CD14-positive monocyte (primary cell): ENCODE data around the gene STXBP5. TPM values are rescaled to one million over a fixed set of nuclear protein-coding genes. Genes with fewer than 3 reads are reported as not detected.

Experiments used
- DNase-seq, 3 donors: peaks; one replicate each; pipeline ENCODE4 v3.0.0-alpha.2; 2011 to 2022
- H2AFZ ChIP-seq: 2 replicates; pipeline ENCODE4 v1.6.0; 2012; ENCODE audit warnings: mild to moderate bottlenecking, low read depth, low read length, inconsistent platforms; ENCODE audit not compliant: insufficient read depth, poor library complexity, severe bottlenecking
- H3K27ac ChIP-seq, 2 donors: 1 replicate in 1 of 2; 2 replicates in 1 of 2; pipeline ENCODE4 v1.5.1; 2012 to 2013; ENCODE audit warnings: low read length in 2 of 2, control low read depth in 1 of 2, inconsistent platforms in 1 of 2, low read depth in 1 of 2, mild to moderate bottlenecking in 1 of 2
- H3K27me3 ChIP-seq, 2 donors: one replicate each; pipeline versions ENCODE4 v1.6.0 to v1.6.1; 2011 to 2013; ENCODE audit warnings: low read length in 2 of 2; ENCODE audit not compliant: control insufficient read depth in 2 of 2, insufficient read depth in 2 of 2
- H3K36me3 ChIP-seq, 2 donors: replicated peaks in 1 of 2; 1 replicate in 1 of 2; 2 replicates in 1 of 2; pipeline versions ENCODE4 v1.5.1 to v1.6.1; 2012 to 2013; ENCODE audit warnings: low read length in 2 of 2, control low read depth in 1 of 2, inconsistent platforms in 1 of 2, mild to moderate bottlenecking in 1 of 2; ENCODE audit not compliant: insufficient read depth in 2 of 2, control insufficient read depth in 1 of 2
- H3K4me1 ChIP-seq, 2 donors: 1 replicate in 1 of 2; 2 replicates in 1 of 2; pipeline versions ENCODE4 v1.5.1 to v1.6.1; 2012 to 2013; ENCODE audit warnings: low read length in 2 of 2, control low read depth in 1 of 2, inconsistent platforms in 1 of 2, mild to moderate bottlenecking in 1 of 2, moderate library complexity in 1 of 2; ENCODE audit not compliant: insufficient read depth in 2 of 2, control insufficient read depth in 1 of 2
- H3K4me2 ChIP-seq: replicated peaks from 2 replicates; pipeline ENCODE3; 2012; ENCODE audit warnings: low read length, moderate library complexity, mild to moderate bottlenecking; ENCODE audit not compliant: poor library complexity, severe bottlenecking; ENCODE audit errors: extremely low read depth
- H3K4me3 ChIP-seq, 3 experiments: fragments of 200-600 bp in 1 of 3; sonication (generic) in 1 of 3; replicated peaks in 1 of 3; 1 replicate in 2 of 3; 2 replicates in 1 of 3; pipeline ENCODE4 v1.5.1; 2011 to 2013; ENCODE audit warnings: low read length in 3 of 3, mild to moderate bottlenecking in 3 of 3, control low read depth in 2 of 3, low read depth in 2 of 3, inconsistent platforms in 1 of 3, moderate library complexity in 1 of 3
- H3K79me2 ChIP-seq: 2 replicates; pipeline ENCODE4 v1.6.0; 2012; ENCODE audit warnings: mild to moderate bottlenecking, control low read depth, inconsistent platforms, low read length, moderate library complexity; ENCODE audit not compliant: insufficient read depth
- H3K9ac ChIP-seq: 2 replicates; pipeline ENCODE4 v1.6.0; 2017; ENCODE audit warnings: low read length, mild to moderate bottlenecking; ENCODE audit not compliant: insufficient read depth, poor library complexity, severe bottlenecking
- H3K9me3 ChIP-seq, 2 donors: replicated peaks in 1 of 2; 1 replicate in 1 of 2; 2 replicates in 1 of 2; pipeline versions ENCODE4 v1.5.1 to v1.6.1; 2012 to 2013; ENCODE audit warnings: low read length in 2 of 2, control low read depth in 1 of 2; ENCODE audit not compliant: control insufficient read depth in 1 of 2, insufficient read depth in 1 of 2
- H4K20me1 ChIP-seq: 2 replicates; pipeline ENCODE4 v1.6.0; 2012; ENCODE audit warnings: mild to moderate bottlenecking, low read length, control low read depth, moderate library complexity; ENCODE audit not compliant: insufficient read depth
- H3K27ac Mint-ChIP-seq, 7 donors: one replicate each; pipeline ENCODE4 v1.8.0; 2020; ENCODE audit warnings: mild to moderate bottlenecking in 7 of 7, mixed read lengths in 7 of 7, moderate library complexity in 6 of 7, inconsistent platforms in 2 of 7
- H3K27me3 Mint-ChIP-seq, 3 donors: one replicate each; pipeline ENCODE4 v1.8.0; 2021 to 2022; ENCODE audit warnings: low read depth in 3 of 3, mild to moderate bottlenecking in 3 of 3, mixed read lengths in 3 of 3, moderate library complexity in 3 of 3, inconsistent platforms in 1 of 3
- H3K36me3 Mint-ChIP-seq, 2 donors: one replicate each; pipeline ENCODE4 v1.8.0; 2020; ENCODE audit warnings: mixed read lengths in 2 of 2, inconsistent platforms in 1 of 2, mild to moderate bottlenecking in 1 of 2
- H3K4me1 Mint-ChIP-seq: one replicate; pipeline ENCODE4 v1.8.0; 2020; ENCODE audit warnings: mild to moderate bottlenecking, mixed read lengths
- H3K4me3 Mint-ChIP-seq, 2 donors: one replicate each; pipeline ENCODE4 v1.8.0; 2020; ENCODE audit warnings: mild to moderate bottlenecking in 2 of 2, mixed read lengths in 2 of 2, moderate library complexity in 1 of 2
- H3K9me3 Mint-ChIP-seq, 7 donors: one replicate each; pipeline ENCODE4 v1.8.0; 2020 to 2022; ENCODE audit warnings: mixed read lengths in 7 of 7, mild to moderate bottlenecking in 6 of 7, moderate library complexity in 6 of 7, inconsistent platforms in 2 of 7
- WGBS: methylation state at CpG from one replicate; pipeline ENCODE4 v1.1.5; 2013; ENCODE audit warnings: missing lambda C conversion rate; ENCODE audit not compliant: insufficient coverage; 5-methylcytosine and 5-hydroxymethylcytosine counted together
- intact Hi-C, 2 donors: fragments of 100-400 bp; cut with micrococcal nuclease; formaldehyde crosslinking; loops; one replicate each; pipeline versions ENCODE4 v1.15.0 to v1.15.1; 2023
- polyA plus RNA-seq, 3 donors: library from polyadenylated mRNA; depleted of rRNA in 1 of 3; unstranded in 2 of 3; stranded (reverse) in 1 of 3; fragments of 300-500 nt in 2 of 3; fragments of >200 nt in 1 of 3; fragmentation: Illumina TruSeq in 2 of 3; gene quantifications; 1 replicate in 2 of 3; 2 replicates in 1 of 3; pipeline ENCODE4 v1.2.3, GENCODE V29; 2012 to 2021
- TF ChIP-seq, protein P1 (sequence below): fragments of 200-600 bp; IDR thresholded peaks from one replicate; pipeline ENCODE4 v1.8.0; 2022; ENCODE audit warnings: antibody characterized with exemption, mild to moderate bottlenecking

The STXBP5 gene
- polyA plus RNA-seq, 3 donors: 1.5 to 8.8 (median 2.0) TPM

- H3K4me3 ChIP-seq: no peak overlapping the region
- Mint-ChIP-seq H3K27me3 (no peaks in the 10 kb centered on the region), H3K4me3 (no peak overlapping the region), H3K4me1 (no peaks in the 10 kb centered on the region), H3K9me3 (peaks cover 0 to 4% (median 3%) of the 10 kb centered on the region in 7 donors), H3K27ac (no peak overlapping the region), H3K36me3 (no peaks in the 10 kb centered on the region)
- TF ChIP-seq, protein P1, sequence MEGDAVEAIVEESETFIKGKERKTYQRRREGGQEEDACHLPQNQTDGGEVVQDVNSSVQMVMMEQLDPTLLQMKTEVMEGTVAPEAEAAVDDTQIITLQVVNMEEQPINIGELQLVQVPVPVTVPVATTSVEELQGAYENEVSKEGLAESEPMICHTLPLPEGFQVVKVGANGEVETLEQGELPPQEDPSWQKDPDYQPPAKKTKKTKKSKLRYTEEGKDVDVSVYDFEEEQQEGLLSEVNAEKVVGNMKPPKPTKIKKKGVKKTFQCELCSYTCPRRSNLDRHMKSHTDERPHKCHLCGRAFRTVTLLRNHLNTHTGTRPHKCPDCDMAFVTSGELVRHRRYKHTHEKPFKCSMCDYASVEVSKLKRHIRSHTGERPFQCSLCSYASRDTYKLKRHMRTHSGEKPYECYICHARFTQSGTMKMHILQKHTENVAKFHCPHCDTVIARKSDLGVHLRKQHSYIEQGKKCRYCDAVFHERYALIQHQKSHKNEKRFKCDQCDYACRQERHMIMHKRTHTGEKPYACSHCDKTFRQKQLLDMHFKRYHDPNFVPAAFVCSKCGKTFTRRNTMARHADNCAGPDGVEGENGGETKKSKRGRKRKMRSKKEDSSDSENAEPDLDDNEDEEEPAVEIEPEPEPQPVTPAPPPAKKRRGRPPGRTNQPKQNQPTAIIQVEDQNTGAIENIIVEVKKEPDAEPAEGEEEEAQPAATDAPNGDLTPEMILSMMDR: no peak
- no peak for DNase-seq
- H3K27ac ChIP-seq: no peak overlapping the region
- H3K9me3 ChIP-seq: no peaks in the 10 kb centered on the region
- H4K20me1 ChIP-seq: no peaks in the 10 kb centered on the region
- H3K27me3 ChIP-seq: no peaks in the 10 kb centered on the region
- no peak overlapping the region for H3K4me2 ChIP-seq
- H3K79me2 ChIP-seq: no peaks in the 10 kb centered on the region
- intact Hi-C loops: no loop called here
- H2AFZ ChIP-seq: no peak overlapping the region
- no peaks in the 10 kb centered on the region for H3K4me1 ChIP-seq
- WGBS: 100% methylated on average over 1 of the region's 2 CpGs
- H3K36me3 ChIP-seq: no peaks in the 10 kb centered on the region
- H3K9ac ChIP-seq: no peak overlapping the region
These were observed 44.5 kb upstream of the STXBP5 start for GRCh38 chr6:147159536-147160374.

- H3K79me2 ChIP-seq: no peaks in the 10 kb centered on the region
- H3K4me2 ChIP-seq: no peak overlapping the region
- H3K9me3 ChIP-seq: no peaks in the 10 kb centered on the region
- TF ChIP-seq, protein P1: no peak
- H3K27me3 Mint-ChIP-seq: peaks cover 0 to 2% (median 0%) of the 10 kb centered on the region in 3 donors
- H3K4me1 Mint-ChIP-seq: no peaks in the 10 kb centered on the region
- no peak overlapping the region for H3K4me3 Mint-ChIP-seq
- H3K27ac ChIP-seq: no peak overlapping the region
- H3K4me1 ChIP-seq: no peaks in the 10 kb centered on the region
- no peak overlapping the region for H3K27ac Mint-ChIP-seq
- H3K9ac ChIP-seq: no peak overlapping the region
- no peaks in the 10 kb centered on the region for H4K20me1 ChIP-seq
- H2AFZ ChIP-seq: no peak overlapping the region
- no peaks in the 10 kb centered on the region for H3K36me3 ChIP-seq
- H3K27me3 ChIP-seq: no peaks in the 10 kb centered on the region
- DNase-seq: no peak
- no CpG with 5 or more reads among the region's 1 CpG for WGBS
- H3K36me3 Mint-ChIP-seq: no peaks in the 10 kb centered on the region
- H3K4me3 ChIP-seq: no peak overlapping the region
- H3K9me3 Mint-ChIP-seq: peaks cover 0 to 4% (median 3%) of the 10 kb centered on the region in 7 donors
- intact Hi-C loops: no loop called here
These were observed 43.6 kb upstream of the STXBP5 start for GRCh38 chr6:147160593-147160992.
